Amniotic epithelial cell (primary cell): Measurements from ENCODE around the gene CYP4F22.
"Not testable (repeated sequence)": the region's sequence is repeated elsewhere in the genome, so short reads cannot be mapped to it uniquely, and the experiment has no call there.

ENCODE experiments used
- DNase-seq: peaks from one replicate; pipeline ENCODE4 v3.0.0-alpha.2; 2010; ENCODE audit warnings: low read depth

The CYP4F22 gene

GRCh38 chr19:15508035-15508710 is at the start of gene CYP4F22:
TSS of gene CYP4F22 (plus strand) at chr19:15508525. CDS start at chr19:15525337, 16,812 bp downstream.
- no peak for DNase-seq

GRCh38 chr19:15461694-15462093 is 46.6 kb upstream of the CYP4F22 start:
- no peak for DNase-seq

- no peak for DNase-seq
These were observed 44.4 kb upstream of the CYP4F22 start for GRCh38 chr19:15463861-15464371.

- DNase-seq = no peak
These were observed 43.6 kb upstream of the CYP4F22 start, which contains the start of gene RASAL3 for GRCh38 chr19:15464394-15465385. TSS of gene RASAL3 (minus strand) at chr19:15464544. CDS start at chr19:15464358, 186 bp downstream.

GRCh38 chr19:15466851-15467733 is 41.2 kb upstream of the CYP4F22 start:
- peak; percentile 74 for DNase-seq

GRCh38 chr19:15467734-15468214 is 40.6 kb upstream of the CYP4F22 start:
- DNase-seq = no peak

- DNase-seq = no peak
These were observed 39.4 kb upstream of the CYP4F22 start for GRCh38 chr19:15468675-15469512.

GRCh38 chr19:15469513-15470297 is 38.6 kb upstream of the CYP4F22 start:
- no peak for DNase-seq

- no peak for DNase-seq
These were observed 36.7 kb upstream of the CYP4F22 start for GRCh38 chr19:15471639-15472101.

- not testable (repeated sequence) for DNase-seq
These were observed 34.5 kb upstream of the CYP4F22 start for GRCh38 chr19:15473821-15474220.

GRCh38 chr19:15475169-15475568 is 33.2 kb upstream of the CYP4F22 start:
- DNase-seq = no peak

GRCh38 chr19:15475611-15476010 is 32.7 kb upstream of the CYP4F22 start:
- DNase-seq = no peak

GRCh38 chr19:15476325-15476724 is 32.0 kb upstream of the CYP4F22 start:
- no peak for DNase-seq

GRCh38 chr19:15479391-15480345 is 28.7 kb upstream of the CYP4F22 start, which contains the start of gene PGLYRP2:
TSS of gene PGLYRP2 (minus strand) at chr19:15479501. CDS start at chr19:15479371, 130 bp downstream.
- DNase-seq = no peak

- DNase-seq = not testable (repeated sequence)
These were observed 27.3 kb upstream of the CYP4F22 start for GRCh38 chr19:15480996-15481395.

- not testable (repeated sequence) for DNase-seq
These were observed 22.6 kb upstream of the CYP4F22 start for GRCh38 chr19:15485768-15486167.

- DNase-seq = no peak
These were observed 21.3 kb upstream of the CYP4F22 start for GRCh38 chr19:15487038-15487437.
